CD4-positive, alpha-beta T cell treated with Interleukin-6 at 100 ng/mL for 8 hours (primary cell): ENCODE results near the gene GPR108.

Experiments
- DNase-seq: peaks from one replicate; pipeline ENCODE4 v3.0.0-alpha.2; 2020; ENCODE audit warnings: mixed read lengths, low spot score

GPR108 gene

DNA sequence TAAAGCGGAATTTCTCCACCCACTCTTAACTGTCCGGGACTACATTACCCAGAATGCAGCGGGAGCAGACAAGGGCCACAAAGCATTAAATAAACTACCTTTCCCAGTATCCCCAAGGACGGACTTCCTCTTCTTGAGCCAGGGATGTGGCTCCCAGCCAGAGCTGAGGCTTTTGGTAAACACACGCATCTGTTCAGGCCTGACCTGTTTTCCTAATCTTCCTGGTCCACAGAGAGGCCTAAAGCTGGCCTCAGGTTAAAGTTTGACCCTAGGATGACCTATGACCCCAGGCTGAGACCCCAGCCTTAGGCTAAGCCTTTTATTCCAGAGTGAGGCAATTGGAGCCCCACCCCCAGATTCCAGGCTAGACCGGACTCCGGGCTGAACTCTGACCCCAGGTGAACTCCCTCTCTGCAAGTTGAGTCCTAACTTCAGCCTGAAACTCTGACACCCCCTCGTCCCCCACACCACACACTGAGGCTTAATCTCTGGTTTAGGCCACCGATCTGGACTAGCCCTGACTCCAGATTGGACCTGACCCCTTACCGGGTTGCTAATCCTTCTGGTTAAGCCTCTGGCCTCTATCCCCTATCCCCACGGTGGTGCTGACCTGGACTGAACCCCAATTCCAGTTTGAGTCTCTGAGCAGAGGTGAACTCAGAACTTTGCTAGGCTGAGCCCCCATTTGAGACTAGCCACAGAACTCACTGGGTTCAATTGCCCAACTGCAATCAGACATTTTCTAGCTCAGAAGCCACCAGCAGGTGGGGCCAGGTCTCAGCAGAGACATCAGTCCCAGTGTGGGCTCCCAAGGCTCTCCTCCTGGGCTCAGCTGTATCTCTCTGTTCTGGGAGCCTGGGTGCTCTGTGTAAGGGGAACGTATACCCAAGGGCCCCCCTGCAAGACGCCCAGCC is 750 bp upstream of the GPR108 start:
- peak; percentile 80 for DNase-seq

DNA sequence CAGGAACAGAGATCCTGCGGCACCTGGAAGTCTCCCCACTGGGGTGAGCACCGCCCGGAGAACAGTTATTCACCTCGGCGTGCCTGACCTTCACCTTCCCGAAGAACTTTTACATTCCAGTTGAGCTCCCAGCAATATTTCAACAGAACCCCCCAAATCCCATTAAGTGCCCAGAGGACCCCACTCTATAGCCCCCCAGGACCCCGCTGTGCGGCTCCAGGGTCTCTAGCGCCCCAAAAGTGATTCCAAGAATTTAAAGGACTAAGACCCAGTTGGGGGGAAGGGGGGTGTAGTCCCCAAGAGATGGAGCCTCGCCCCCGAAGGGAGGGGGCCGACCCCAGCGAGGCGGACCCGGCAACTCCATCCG is 480 bp downstream of the GPR108 start:
- no peak for DNase-seq

DNA sequence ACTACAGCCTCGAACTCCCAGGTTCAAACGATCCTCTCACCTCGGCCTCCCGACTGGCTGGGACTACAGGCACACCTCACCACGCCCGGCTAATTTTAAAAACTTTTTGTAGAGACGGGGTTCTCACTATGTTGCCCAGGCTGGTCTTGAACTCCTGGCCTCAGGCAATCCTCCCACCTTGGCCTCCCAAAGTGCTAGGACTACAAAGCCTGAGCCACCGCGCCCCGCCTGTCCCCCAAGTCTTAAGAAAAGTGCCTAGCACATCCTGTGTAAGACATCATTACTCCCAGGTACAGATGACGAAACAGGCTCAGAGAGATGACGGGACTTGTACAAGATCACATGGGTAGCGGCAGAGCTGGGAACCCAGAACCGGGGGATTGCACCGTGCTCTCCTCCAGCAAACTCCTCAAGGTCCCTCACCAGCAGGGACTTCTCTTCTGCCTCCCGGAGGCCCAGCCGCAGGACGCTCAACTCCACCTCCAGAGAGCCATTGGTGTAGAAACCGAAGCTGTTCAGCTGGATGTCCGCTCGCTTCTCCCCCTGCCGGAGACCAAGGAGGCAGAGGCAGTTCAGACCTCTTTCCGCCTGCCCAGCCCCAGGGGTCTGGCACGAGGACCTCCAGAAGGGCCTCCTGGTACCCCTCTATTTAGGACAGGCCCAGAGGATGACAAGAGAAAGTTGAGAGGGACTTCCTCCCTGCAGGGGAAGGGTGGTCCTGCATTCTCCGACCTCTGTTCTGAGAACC is 1.0 kb downstream of the GPR108 start:
- DNase-seq = peak; percentile 63

DNA sequence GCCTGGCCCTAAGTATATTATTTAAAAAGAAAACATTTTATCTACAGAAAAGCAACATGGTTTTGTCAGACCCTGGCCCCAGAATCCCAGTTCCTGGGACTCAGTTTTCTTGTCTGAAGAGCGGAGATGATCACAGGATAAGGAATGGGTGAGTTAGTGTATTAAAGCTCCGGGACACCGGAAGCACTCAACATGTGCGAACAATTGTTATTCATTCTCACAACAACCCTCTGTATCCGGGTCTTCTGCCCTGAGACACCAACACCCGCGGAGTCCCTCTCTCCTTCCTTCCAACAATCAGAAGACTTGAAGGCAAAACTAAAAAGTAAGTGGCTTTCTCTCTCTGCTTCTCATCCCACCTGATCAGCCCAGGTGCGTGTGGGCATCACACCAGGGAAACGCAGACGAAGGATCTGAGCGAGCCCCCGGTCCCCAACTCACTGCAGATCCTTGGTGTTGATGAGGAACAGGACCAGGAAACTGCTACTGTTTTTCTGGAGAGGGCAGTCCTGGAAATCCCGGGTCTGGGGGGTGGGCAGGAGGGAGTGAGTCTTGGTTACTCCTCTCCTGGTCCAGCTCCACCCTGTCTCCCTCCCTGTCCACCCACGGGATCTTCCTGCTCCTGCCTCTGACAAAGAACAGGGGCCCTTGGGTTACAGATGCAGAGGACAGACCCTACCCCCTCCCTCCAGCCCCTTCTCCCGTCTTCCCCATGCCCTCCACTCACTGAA is 2.0 kb downstream of the GPR108 start:
- no peak for DNase-seq

DNA sequence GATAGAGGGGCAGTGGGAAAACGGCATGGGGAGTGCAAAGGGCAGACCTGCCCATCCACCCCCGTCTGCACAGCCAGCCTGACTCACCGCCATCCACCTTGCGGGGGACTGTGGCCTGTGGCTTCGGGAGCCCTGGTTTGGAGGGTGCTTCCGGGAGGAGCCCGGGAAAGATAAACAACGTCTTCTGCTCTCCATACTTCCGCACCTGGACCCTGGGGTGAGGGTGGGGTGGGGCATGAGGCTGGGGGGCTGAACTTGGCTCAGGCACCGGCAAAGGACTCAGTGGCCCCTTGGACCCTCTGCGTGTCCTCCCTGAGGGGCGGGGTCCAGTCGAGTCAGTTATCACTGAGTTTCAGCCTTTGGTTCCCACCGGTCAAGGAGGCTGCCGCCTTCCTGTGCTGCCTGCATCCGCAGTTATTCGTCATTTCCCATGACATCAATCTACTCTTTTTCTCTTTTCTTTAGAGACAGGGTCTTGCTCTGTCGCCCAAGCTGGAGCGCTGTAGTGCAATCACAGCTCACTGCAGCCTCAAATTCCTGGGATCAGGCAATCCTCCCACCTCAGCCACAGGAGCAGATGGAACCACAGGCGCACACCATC is 3.2 kb downstream of the GPR108 start:
- no peak for DNase-seq

DNA sequence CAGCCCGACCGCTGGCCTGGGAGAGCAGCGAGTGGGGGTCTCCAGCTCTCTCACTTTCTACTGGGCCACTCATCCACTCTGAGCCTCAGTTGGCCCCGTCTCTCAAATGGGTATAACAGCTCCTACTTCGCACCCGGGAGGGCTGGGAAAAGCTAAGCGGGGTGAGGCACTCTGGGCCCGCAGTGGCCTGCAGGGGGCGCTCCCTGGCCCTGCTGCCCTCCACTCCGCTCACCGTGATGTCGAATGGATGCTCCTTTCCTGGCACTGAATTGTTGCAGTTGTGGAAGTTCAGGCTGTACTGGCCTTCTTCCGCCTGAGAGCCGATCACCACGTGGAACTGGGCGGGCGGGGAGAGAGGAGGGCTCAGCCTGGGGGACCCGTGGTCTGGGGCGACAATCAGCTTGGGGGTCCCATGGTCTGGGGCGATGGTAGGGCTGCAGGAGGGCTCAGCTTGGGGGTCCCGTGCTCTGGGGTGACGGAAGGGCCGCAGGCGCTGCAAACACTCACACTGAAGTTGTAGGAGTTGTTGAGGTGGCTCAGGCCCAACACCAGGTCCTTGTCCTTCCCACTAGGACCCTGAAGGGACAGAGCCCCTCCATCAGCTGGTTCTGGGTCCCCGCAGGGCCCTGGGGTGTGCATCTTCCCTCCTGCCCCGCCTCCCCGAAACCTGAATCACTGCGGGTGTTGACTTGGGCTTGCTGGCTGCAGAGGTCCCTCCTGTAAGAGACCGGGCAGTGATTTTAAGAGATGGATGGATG is 3.9 kb downstream of the GPR108 start:
- DNase-seq = no peak

DNA sequence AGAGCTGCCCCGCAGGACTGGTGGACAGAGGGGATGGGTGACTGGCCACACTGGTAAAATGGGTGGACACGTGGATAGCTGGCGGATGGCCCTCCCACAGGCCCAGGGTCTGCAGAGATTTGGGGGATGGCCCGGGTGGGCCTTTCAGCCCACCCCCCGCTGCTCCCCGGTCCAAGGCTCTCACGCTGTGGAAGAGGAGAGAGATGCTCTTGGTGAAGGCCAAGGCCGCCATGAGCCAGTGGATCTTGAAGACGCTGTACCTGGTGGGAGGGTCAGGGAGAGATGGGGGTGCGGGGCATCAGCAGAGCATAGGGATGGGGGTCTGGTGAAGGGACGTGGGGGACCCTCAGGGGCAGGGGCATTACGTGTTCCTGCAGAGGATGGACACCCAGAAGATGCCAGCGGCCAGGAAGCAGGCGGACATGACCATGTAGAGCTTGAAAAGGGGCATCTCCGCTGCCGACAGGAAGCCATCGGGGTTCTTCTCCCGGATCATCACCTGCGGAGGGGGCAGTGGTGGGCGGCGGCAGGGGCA is 4.5 kb downstream of the GPR108 start:
- DNase-seq = no peak

- DNase-seq = no peak
Measured at GRCh38 chr19:6731822-6732221, 5.6 kb downstream of the GPR108 start.

GRCh38 chr19:6730941-6731670 is 6.3 kb downstream of the GPR108 start:
- no peak for DNase-seq

DNA sequence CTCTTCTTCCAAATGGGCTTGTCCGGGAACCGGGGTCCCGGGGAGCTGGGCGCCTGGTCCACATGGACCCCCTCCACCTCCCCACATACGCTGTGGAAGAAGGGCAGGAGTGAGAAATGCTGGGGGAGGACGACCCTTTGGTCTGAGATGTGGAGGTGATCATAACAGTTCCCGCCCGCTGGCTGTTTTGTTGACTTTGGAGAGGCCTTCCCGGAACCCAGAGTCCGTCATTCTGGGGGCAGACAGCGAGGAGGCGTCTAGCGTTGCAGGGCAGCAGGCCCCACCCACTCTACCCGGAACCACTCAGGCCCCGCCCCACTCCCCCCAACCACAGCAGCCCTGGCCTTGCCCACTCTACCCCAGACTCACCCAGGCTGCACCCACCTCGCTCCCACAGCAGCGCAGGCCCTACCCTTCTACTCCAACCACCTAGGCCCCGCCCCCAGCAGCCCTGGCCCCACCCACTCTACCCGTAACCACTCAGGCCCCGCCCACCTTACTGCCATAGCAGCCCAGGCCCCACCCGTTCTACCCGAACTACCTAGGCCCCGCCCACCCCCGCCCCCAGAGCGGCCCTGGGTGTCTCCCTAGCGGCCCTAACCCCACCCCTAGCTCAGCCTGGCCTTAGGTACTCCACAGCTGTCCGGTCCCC is 7.1 kb downstream of the GPR108 start:
- DNase-seq = no peak

DNA sequence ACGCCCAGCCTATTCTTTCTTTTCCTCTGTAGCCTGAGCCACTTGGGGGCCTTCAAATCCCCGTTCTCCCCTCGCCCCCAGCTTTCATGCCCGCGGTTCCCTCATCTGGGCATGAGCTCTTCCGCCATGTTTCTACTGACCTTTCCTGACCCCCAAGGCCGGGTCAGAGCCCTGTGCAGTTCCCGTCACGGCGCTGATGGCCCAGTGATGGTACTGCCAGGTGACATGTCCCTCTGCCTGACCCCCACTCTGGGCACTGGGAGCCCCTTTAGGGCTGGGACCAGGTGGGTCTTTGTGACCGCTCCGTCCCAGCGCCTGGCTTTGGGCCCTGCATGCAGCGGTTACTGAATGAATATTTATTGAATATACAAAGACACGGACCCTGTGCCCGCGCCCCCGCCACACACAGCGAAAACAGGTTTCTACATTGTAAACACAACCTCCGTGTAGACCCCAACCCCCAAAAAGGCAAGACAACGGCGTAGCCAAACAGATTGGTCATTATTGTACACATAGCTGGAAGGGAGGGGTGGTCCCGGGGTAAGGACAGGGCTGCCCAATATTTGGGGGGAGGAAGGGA is 7.7 kb downstream of the GPR108 start:
- no peak for DNase-seq

DNA sequence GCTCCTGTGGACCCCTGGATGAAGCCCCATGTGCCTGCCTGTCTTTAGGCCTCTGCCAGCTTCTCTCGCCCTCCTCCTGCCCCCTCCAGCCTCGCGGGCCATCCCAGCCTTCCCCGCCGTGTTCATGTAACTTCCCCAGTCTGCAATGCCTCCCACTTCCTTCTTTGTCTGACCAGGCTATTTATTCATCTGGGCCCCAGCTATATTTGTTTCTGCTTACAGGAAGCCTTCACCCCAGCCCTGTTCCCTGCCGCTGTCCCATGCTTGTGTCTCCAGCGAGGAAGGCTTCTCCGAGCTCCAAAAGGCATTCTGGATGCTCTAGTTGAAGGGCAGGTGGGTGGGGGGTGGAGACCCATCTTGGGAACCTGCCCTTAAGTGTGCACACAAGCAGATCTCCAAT is 9.0 kb downstream of the GPR108 start:
- no peak for DNase-seq

GRCh38 chr19:6725513-6726231 is 11.7 kb downstream of the GPR108 start:
- no peak for DNase-seq

- no peak for DNase-seq
Measured at GRCh38 chr19:6724631-6725492, 12.5 kb downstream of the GPR108 start.

- DNase-seq = no peak
Measured at GRCh38 chr19:6723738-6724137, 13.6 kb downstream of the GPR108 start.

- no peak for DNase-seq
Measured at GRCh38 chr19:6723108-6723618, 14.2 kb downstream of the GPR108 start.

GRCh38 chr19:6721773-6722172 is 15.6 kb downstream of the GPR108 start:
- DNase-seq = no peak

DNA sequence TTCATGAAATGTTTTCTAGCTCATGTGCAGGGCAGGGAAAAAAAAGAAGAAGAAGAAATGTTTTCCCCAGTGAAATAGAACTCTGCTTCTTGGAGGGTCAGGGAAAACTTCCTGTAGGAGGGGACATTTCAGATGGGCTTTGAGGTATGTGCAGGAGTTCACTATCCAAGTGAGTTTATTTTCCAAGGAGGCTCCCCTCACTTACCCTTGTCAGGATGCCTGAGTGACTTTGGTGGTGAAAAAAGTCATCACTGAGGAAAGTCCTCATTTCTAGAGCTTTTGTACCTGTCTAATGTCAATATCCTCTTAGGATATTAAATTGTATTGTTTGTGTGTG is 16.3 kb downstream of the GPR108 start:
- no peak for DNase-seq
